IMR-90 (cell line): ENCODE data around the gene CCDC59. TPM values are rescaled to one million over a fixed set of nuclear protein-coding genes. Genes with fewer than 3 reads are reported as not detected.

Source experiments
- ATAC-seq: fragments of 200-7000 bp; cut with Tn5 transposase; 2 replicates; pipeline ENCODE4 v1.9.1; 2020; ENCODE audit warnings: low read depth, mild to moderate bottlenecking, moderate library complexity
- BruUV-seq: library from RNA; stranded (reverse); fragments of 400-500 nt; replicated peaks from 2 replicates; lab custom pipeline; 2021; lab: Mats Ljungman, UMichigan
- CTCF ChIA-PET: fragments of 300-600 bp; formaldehyde crosslinking; extraction: SDS; loops from one replicate; lab custom pipeline; 2021; ENCODE audit warnings: antibody characterized with exemption; lab: Yijun Ruan, JAX
- POLR2A ChIA-PET: fragments of 300-600 bp; sonication (Branson Sonifier 250); formaldehyde crosslinking; loops from one replicate; lab custom pipeline; 2022; ENCODE audit warnings: antibody characterized with exemption; ENCODE audit not compliant: unreplicated experiment; lab: Charles Lee
- DNase-seq: peaks from one replicate; pipeline ENCODE4 v3.0.0; 2013
- H2AFZ ChIP-seq: replicated peaks from 2 replicates; pipeline ENCODE3; 2013; ENCODE audit warnings: low read length, mild to moderate bottlenecking; ENCODE audit not compliant: poor library complexity
- H2AK5ac ChIP-seq: 2 replicates; pipeline ENCODE4 v1.6.1; 2013; ENCODE audit warnings: low read depth, low read length, inconsistent platforms
- H2AK9ac ChIP-seq: replicated peaks from 2 replicates; pipeline ENCODE3; 2013; ENCODE audit warnings: mild to moderate bottlenecking, low read depth, low read length, moderate library complexity; ENCODE audit not compliant: poor library complexity
- H2BK120ac ChIP-seq: 2 replicates; pipeline ENCODE4 v1.6.1; 2013; ENCODE audit warnings: low read depth, low read length, inconsistent platforms
- H2BK15ac ChIP-seq: 3 replicates; pipeline ENCODE4 v1.6.1; 2013; ENCODE audit warnings: low read depth, low read length, inconsistent platforms
- H2BK20ac ChIP-seq: 2 replicates; pipeline ENCODE4 v1.6.1; 2013; ENCODE audit warnings: low read depth, mild to moderate bottlenecking, inconsistent platforms, low read length, moderate library complexity
- H2BK5ac ChIP-seq: 2 replicates; pipeline ENCODE4 v1.6.1; 2013; ENCODE audit warnings: mild to moderate bottlenecking, low read depth, low read length, inconsistent platforms; ENCODE audit not compliant: poor library complexity, severe bottlenecking
- H3K14ac ChIP-seq: replicated peaks from 2 replicates; pipeline ENCODE4 v1.6.1; 2013; ENCODE audit warnings: low read depth, low read length, inconsistent platforms
- H3K18ac ChIP-seq: 2 replicates; pipeline ENCODE4 v1.6.1; 2013; ENCODE audit warnings: low read depth, low read length, control low read depth
- H3K23ac ChIP-seq: 2 replicates; pipeline ENCODE4 v1.6.1; 2013; ENCODE audit warnings: low read depth, low read length, inconsistent platforms
- H3K27ac ChIP-seq: 2 replicates; pipeline ENCODE4 v1.5.1; 2013; ENCODE audit warnings: mild to moderate bottlenecking, control low read depth, low read length; ENCODE audit not compliant: insufficient read depth
- H3K27me3 ChIP-seq: 2 replicates; pipeline ENCODE4 v1.6.1; 2013; ENCODE audit warnings: low read length; ENCODE audit not compliant: control insufficient read depth, insufficient read depth
- H3K36me3 ChIP-seq: 2 replicates; pipeline ENCODE4 v1.6.1; 2013; ENCODE audit warnings: low read length, mixed read lengths; ENCODE audit not compliant: control insufficient read depth, insufficient read depth
- H3K4ac ChIP-seq: 2 replicates; pipeline ENCODE4 v1.6.1; 2013; ENCODE audit warnings: low read depth, low read length, inconsistent platforms
- H3K4me1 ChIP-seq: 2 replicates; pipeline ENCODE4 v1.6.1; 2013; ENCODE audit warnings: low read length, mixed read lengths; ENCODE audit not compliant: control insufficient read depth, insufficient read depth
- H3K4me2 ChIP-seq: 2 replicates; pipeline ENCODE4 v1.6.1; 2013; ENCODE audit warnings: low read depth, mild to moderate bottlenecking, control low read depth, low read length, moderate library complexity
- H3K4me3 ChIP-seq: 2 replicates; pipeline ENCODE4 v1.5.1; 2013; ENCODE audit warnings: low read depth, mild to moderate bottlenecking, control low read depth, low read length, moderate library complexity; ENCODE audit not compliant: insufficient read depth
- H3K56ac ChIP-seq: 2 replicates; pipeline ENCODE4 v1.6.1; 2013; ENCODE audit warnings: low read length, inconsistent platforms; ENCODE audit not compliant: insufficient read depth; ENCODE audit errors: extremely low read depth
- H3K79me1 ChIP-seq, 2 experiments: 2 replicates each; pipeline ENCODE4 v1.6.1; 2013; ENCODE audit warnings: low read length in 2 of 2, inconsistent platforms in 1 of 2, low read depth in 1 of 2
- H3K9ac ChIP-seq: 2 replicates; pipeline ENCODE4 v1.6.1; 2013; ENCODE audit warnings: low read depth, low read length, control low read depth
- H3K9me1 ChIP-seq: 2 replicates; pipeline ENCODE4 v1.6.1; 2013; ENCODE audit warnings: low read length, inconsistent platforms; ENCODE audit not compliant: insufficient read depth
- H3K9me3 ChIP-seq: 2 replicates; pipeline ENCODE4 v1.6.1; 2013; ENCODE audit warnings: low read length; ENCODE audit not compliant: control insufficient read depth, insufficient read depth
- H4K20me1 ChIP-seq: 2 replicates; pipeline ENCODE4 v1.6.1; 2013; ENCODE audit warnings: low read length, inconsistent platforms; ENCODE audit not compliant: insufficient read depth
- H4K5ac ChIP-seq: 2 replicates; pipeline ENCODE4 v1.6.1; 2013; ENCODE audit warnings: mild to moderate bottlenecking, low read depth, low read length, control low read depth
- H4K8ac ChIP-seq, 2 experiments: 2 replicates each; pipeline ENCODE4 v1.6.1; 2013; ENCODE audit warnings: low read depth in 2 of 2, low read length in 2 of 2, control low read depth in 1 of 2, inconsistent platforms in 1 of 2
- H4K91ac ChIP-seq: 2 replicates; pipeline ENCODE4 v1.6.1; 2013; ENCODE audit warnings: low read depth, low read length, inconsistent platforms; ENCODE audit not compliant: insufficient read depth
- POLR2A ChIP-seq: IDR thresholded peaks from 2 replicates; pipeline ENCODE4 v1.6.1; 2012; ENCODE audit warnings: mild to moderate bottlenecking, low read depth, low read length
- RAD21 ChIP-seq: IDR thresholded peaks from 2 replicates; pipeline ENCODE4 v1.6.1; 2012; ENCODE audit warnings: low read length, improper control_type of control experiment
- SMC3 ChIP-seq: fragments of 150-350 bp; IDR thresholded peaks from 2 replicates; pipeline ENCODE4 v1.6.1; 2016; ENCODE audit warnings: low read depth, mild to moderate bottlenecking, antibody characterized with exemption, low read length, moderate library complexity
- WGBS, 2 experiments: methylation state at CpG; one replicate each; pipeline versions ENCODE4 v1.1.5 to v1.1.7; 2013; ENCODE audit warnings: missing lambda C conversion rate in 2 of 2; ENCODE audit not compliant: insufficient read length in 1 of 2; ENCODE audit errors: extremely low coverage in 2 of 2; 5-methylcytosine and 5-hydroxymethylcytosine counted together
- dilution Hi-C: fragments of 300-500 bp; cut with HindIII; formaldehyde crosslinking; loops from one replicate; pipeline ENCODE4 v1.14.3; 2018; ENCODE audit warnings: low sequenced_read_pairs; ENCODE audit not compliant: unreplicated experiment
- in situ Hi-C: fragments of 300-500 bp; cut with MboI; formaldehyde crosslinking; loops from 3 replicates; pipeline ENCODE4 v1.14.3; 2019; ENCODE audit warnings: low sequenced_read_pairs, inconsistent platforms, mixed read lengths
- intact Hi-C: fragments of 100-400 bp; cut with micrococcal nuclease; formaldehyde crosslinking; loops from 2 replicates; pipeline ENCODE4 v1.10.0; 2022
- polyA plus RNA-seq, 3 experiments: library from polyadenylated mRNA; depleted of rRNA; stranded (reverse); fragments of >200 nt; gene quantifications; 2 replicates each; pipeline ENCODE4 v1.2.3, GENCODE V29; 2012; ENCODE audit warnings: low replicate concordance in 1 of 3
- total RNA-seq: library from RNA; depleted of rRNA; stranded (reverse); fragments of >200 nt; gene quantifications from 2 replicates; pipeline ENCODE4 v1.2.3, GENCODE V29; 2012
- TF ChIP-seq, protein P1 (sequence below): conservative IDR thresholded peaks from 2 replicates; pipeline ENCODE4 v1.5.1; 2012; ENCODE audit warnings: mild to moderate bottlenecking, low read depth, low read length, improper control_type of control experiment

Gene CCDC59
- total and polyA plus RNA-seq, 2 of the 4 experiments (the other 2 are of a cell fraction) = 8.4 to 14.8 TPM

DNA sequence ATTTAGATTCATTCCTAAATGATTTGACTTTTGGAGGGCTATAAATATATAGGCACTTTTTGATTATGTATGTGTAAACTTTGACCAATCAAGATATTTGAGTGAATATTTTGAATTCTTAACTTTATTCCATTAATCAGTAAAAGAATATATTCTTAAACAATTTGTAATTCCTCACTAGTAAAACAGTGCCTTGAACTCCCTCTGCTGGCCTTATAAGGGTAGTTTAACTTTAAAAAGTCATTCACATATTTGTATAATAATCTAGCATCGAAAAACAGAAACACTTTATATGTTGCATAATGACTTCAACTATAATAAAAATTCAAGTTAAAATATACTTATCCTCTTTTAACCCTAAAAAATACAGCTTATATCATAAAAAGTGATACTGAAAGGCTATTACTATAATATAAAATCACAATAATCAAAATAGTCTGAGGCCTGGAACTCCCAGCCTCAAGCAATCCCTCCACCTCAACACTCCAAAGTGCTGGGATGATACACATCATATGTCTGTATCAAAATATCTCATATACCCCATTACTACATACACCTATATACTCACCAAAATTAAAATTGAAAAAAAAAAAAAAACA lies 31.2 kb downstream of the CCDC59 start:
- Histone ChIP-seq H4K5ac (no peak overlapping the region), H4K20me1 (no peaks in the 10 kb centered on the region), H3K14ac (no peak overlapping the region), H3K9me3 (no peaks in the 10 kb centered on the region), H3K36me3 (no peaks in the 10 kb centered on the region), H3K4me1 (no peaks in the 10 kb centered on the region), H2AK9ac (no peak overlapping the region), H3K79me1 (no peaks in the 10 kb centered on the region), H3K27ac (no peak overlapping the region), H4K91ac (no peak overlapping the region), H3K4me2 (no peak overlapping the region), H3K56ac (no peak overlapping the region), H4K8ac (no peak overlapping the region), H3K9ac (no peak overlapping the region), H2BK5ac (no peak overlapping the region), H2AK5ac (no peak overlapping the region), H3K4me3 (no peak overlapping the region), H3K4ac (no peak overlapping the region), H3K27me3 (no peaks in the 10 kb centered on the region), H2BK120ac (no peak overlapping the region), H3K23ac (no peak overlapping the region), H2BK20ac (no peak overlapping the region), H3K18ac (no peak overlapping the region), H3K9me1 (no peaks in the 10 kb centered on the region), H2BK15ac (no peak overlapping the region), H2AFZ (no peak overlapping the region)
- BruUV-seq = no TSS peak
- CTCF ChIA-PET = no interaction called here
- TF ChIP-seq SMC3 = peak; percentile 39; the same call in 1 of the 2 replicates
- TF ChIP-seq RAD21 = peak; percentile 36; the same call in 1 of the 2 replicates
- TF ChIP-seq POLR2A = no peak
- TF ChIP-seq, protein P1, sequence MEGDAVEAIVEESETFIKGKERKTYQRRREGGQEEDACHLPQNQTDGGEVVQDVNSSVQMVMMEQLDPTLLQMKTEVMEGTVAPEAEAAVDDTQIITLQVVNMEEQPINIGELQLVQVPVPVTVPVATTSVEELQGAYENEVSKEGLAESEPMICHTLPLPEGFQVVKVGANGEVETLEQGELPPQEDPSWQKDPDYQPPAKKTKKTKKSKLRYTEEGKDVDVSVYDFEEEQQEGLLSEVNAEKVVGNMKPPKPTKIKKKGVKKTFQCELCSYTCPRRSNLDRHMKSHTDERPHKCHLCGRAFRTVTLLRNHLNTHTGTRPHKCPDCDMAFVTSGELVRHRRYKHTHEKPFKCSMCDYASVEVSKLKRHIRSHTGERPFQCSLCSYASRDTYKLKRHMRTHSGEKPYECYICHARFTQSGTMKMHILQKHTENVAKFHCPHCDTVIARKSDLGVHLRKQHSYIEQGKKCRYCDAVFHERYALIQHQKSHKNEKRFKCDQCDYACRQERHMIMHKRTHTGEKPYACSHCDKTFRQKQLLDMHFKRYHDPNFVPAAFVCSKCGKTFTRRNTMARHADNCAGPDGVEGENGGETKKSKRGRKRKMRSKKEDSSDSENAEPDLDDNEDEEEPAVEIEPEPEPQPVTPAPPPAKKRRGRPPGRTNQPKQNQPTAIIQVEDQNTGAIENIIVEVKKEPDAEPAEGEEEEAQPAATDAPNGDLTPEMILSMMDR = peak; percentile 52
- ATAC-seq (peak; percentile 63), DNase-seq (peak; percentile 28)
- POLR2A ChIA-PET = no interaction called here
- no CpG with 5 or more reads among the region's 1 CpG for WGBS, 2 experiments
- intact Hi-C loops (loop anchor here (1.0 to 5.0 kb wide), 2 partner anchors 683 to 875 kb away; no protein-coding TSS in a partner anchor), in situ Hi-C loops (loop anchor here (25.0 kb wide), 1 partner anchor 690 kb away; no protein-coding TSS in a partner anchor), dilution Hi-C loops (no loop called here)
